Measurements from ENCODE around the gene RASL11B.

RASL11B gene

GRCh38 chr4:52870225-52870624, 8.1 kb downstream of the RASL11B start:
- in situ Hi-C loops (cut with MboI; ENCODE audit: low sequenced_read_pairs): no loop called here

- in situ Hi-C loops (cut with MboI; ENCODE audit: low sequenced_read_pairs): no loop called here
Measured at GRCh38 chr4:52873191-52873590, 11.1 kb downstream of the RASL11B start.

GRCh38 chr4:52873861-52874343, 11.8 kb downstream of the RASL11B start:
- in situ Hi-C loops (cut with MboI; ENCODE audit: low sequenced_read_pairs): no loop called here

- in situ Hi-C loops (cut with MboI; ENCODE audit: low sequenced_read_pairs): no loop called here
Measured at GRCh38 chr4:52874948-52875347, 12.8 kb downstream of the RASL11B start.

GRCh38 chr4:52876069-52876468, 14.0 kb downstream of the RASL11B start:
- in situ Hi-C loops (cut with MboI; ENCODE audit: low sequenced_read_pairs): no loop called here

GRCh38 chr4:52877036-52877435, 14.9 kb downstream of the RASL11B start:
- in situ Hi-C loops (cut with MboI; ENCODE audit: low sequenced_read_pairs): no loop called here

GRCh38 chr4:52877694-52878093, 15.6 kb downstream of the RASL11B start:
- in situ Hi-C loops (cut with MboI; ENCODE audit: low sequenced_read_pairs): no loop called here

GRCh38 chr4:52879471-52879870, 17.4 kb downstream of the RASL11B start:
- in situ Hi-C loops (cut with MboI; ENCODE audit: low sequenced_read_pairs): no loop called here

- in situ Hi-C loops (cut with MboI; ENCODE audit: low sequenced_read_pairs): no loop called here
Measured at GRCh38 chr4:52880994-52881393, 18.9 kb downstream of the RASL11B start.

GRCh38 chr4:52883183-52883621, 21.1 kb downstream of the RASL11B start:
- in situ Hi-C loops (cut with MboI; ENCODE audit: low sequenced_read_pairs): no loop called here

GRCh38 chr4:52883707-52884669, 21.9 kb downstream of the RASL11B start:
- in situ Hi-C loops (cut with MboI; ENCODE audit: low sequenced_read_pairs): no loop called here

- in situ Hi-C loops (cut with MboI; ENCODE audit: low sequenced_read_pairs): no loop called here
Measured at GRCh38 chr4:52884994-52885393, 22.9 kb downstream of the RASL11B start.

- in situ Hi-C loops (cut with MboI; ENCODE audit: low sequenced_read_pairs): no loop called here
Measured at GRCh38 chr4:52889354-52889753, 27.2 kb downstream of the RASL11B start.

GRCh38 chr4:52889778-52890520, 27.8 kb downstream of the RASL11B start:
- in situ Hi-C loops (cut with MboI; ENCODE audit: low sequenced_read_pairs): no loop called here

GRCh38 chr4:52890521-52890791, 28.3 kb downstream of the RASL11B start:
- in situ Hi-C loops (cut with MboI; ENCODE audit: low sequenced_read_pairs): no loop called here

GRCh38 chr4:52891743-52892142, 29.6 kb downstream of the RASL11B start:
- in situ Hi-C loops (cut with MboI; ENCODE audit: low sequenced_read_pairs): no loop called here

GRCh38 chr4:52892880-52893279, 30.8 kb downstream of the RASL11B start:
- in situ Hi-C loops (cut with MboI; ENCODE audit: low sequenced_read_pairs): no loop called here

GRCh38 chr4:52894443-52894842, 32.3 kb downstream of the RASL11B start:
- in situ Hi-C loops (cut with MboI; ENCODE audit: low sequenced_read_pairs): no loop called here

GRCh38 chr4:52903273-52903672, 41.2 kb downstream of the RASL11B start:
- in situ Hi-C loops (cut with MboI; ENCODE audit: low sequenced_read_pairs): no loop called here

- in situ Hi-C loops (cut with MboI; ENCODE audit: low sequenced_read_pairs): no loop called here
Measured at GRCh38 chr4:52904421-52904820, 42.3 kb downstream of the RASL11B start.

- in situ Hi-C loops (cut with MboI; ENCODE audit: low sequenced_read_pairs): no loop called here
Measured at GRCh38 chr4:52907510-52907909, 45.4 kb downstream of the RASL11B start.

- in situ Hi-C loops (cut with MboI; ENCODE audit: low sequenced_read_pairs): no loop called here
Measured at GRCh38 chr4:52910115-52910514, 48.0 kb downstream of the RASL11B start.
